GM18861 (cell line): ENCODE data around the gene MBOAT1.
"Not testable (repeated sequence)": the region's sequence is repeated elsewhere in the genome, so short reads cannot be mapped to it uniquely, and the experiment has no call there.

Experiments used
- ATAC-seq: cut with Tn5 transposase; IDR thresholded peaks from one replicate; pipeline ENCODE4 v1.9.1; 2021; ENCODE audit not compliant: unreplicated experiment

Gene MBOAT1

GRCh38 chr6:20173833-20174792 lies 38.2 kb downstream of the MBOAT1 start:
- ATAC-seq: peak; percentile 83

GRCh38 chr6:20172842-20173456 lies 39.3 kb downstream of the MBOAT1 start:
- ATAC-seq: no peak

- ATAC-seq: no peak
These were observed 41.7 kb downstream of the MBOAT1 start for GRCh38 chr6:20170455-20171148.

GRCh38 chr6:20169786-20170185 lies 42.5 kb downstream of the MBOAT1 start:
- ATAC-seq: no peak

GRCh38 chr6:20169119-20169557 lies 43.1 kb downstream of the MBOAT1 start:
- no peak for ATAC-seq

- no peak for ATAC-seq
These were observed 43.6 kb downstream of the MBOAT1 start for GRCh38 chr6:20168690-20169089.

- ATAC-seq: no peak
These were observed 44.7 kb downstream of the MBOAT1 start for GRCh38 chr6:20167601-20168000.

- ATAC-seq: no peak
These were observed 46.1 kb downstream of the MBOAT1 start for GRCh38 chr6:20166210-20166609.

GRCh38 chr6:20162515-20162914 lies 49.8 kb downstream of the MBOAT1 start:
- no peak for ATAC-seq

GRCh38 chr6:20160541-20161283 lies 51.6 kb downstream of the MBOAT1 start:
- no peak for ATAC-seq

- no peak for ATAC-seq
These were observed 52.3 kb downstream of the MBOAT1 start for GRCh38 chr6:20159781-20160540.

- no peak for ATAC-seq
These were observed 53.2 kb downstream of the MBOAT1 start for GRCh38 chr6:20159098-20159497.

GRCh38 chr6:20158676-20159075 lies 53.6 kb downstream of the MBOAT1 start:
- ATAC-seq: no peak

GRCh38 chr6:20156824-20157223 lies 55.4 kb downstream of the MBOAT1 start:
- ATAC-seq: no peak

GRCh38 chr6:20154753-20155152 lies 57.5 kb downstream of the MBOAT1 start:
- no peak for ATAC-seq

GRCh38 chr6:20153194-20153593 lies 59.1 kb downstream of the MBOAT1 start:
- ATAC-seq: no peak

- ATAC-seq: no peak
These were observed 63.8 kb downstream of the MBOAT1 start for GRCh38 chr6:20148433-20148832.

- no peak for ATAC-seq
These were observed 64.8 kb downstream of the MBOAT1 start for GRCh38 chr6:20147469-20147868.

GRCh38 chr6:20146831-20147230 lies 65.4 kb downstream of the MBOAT1 start:
- ATAC-seq: not testable (repeated sequence)

GRCh38 chr6:20146291-20146690 lies 66.0 kb downstream of the MBOAT1 start:
- ATAC-seq: no peak
